Measurements from ENCODE around the gene ETV5.

DNA sequence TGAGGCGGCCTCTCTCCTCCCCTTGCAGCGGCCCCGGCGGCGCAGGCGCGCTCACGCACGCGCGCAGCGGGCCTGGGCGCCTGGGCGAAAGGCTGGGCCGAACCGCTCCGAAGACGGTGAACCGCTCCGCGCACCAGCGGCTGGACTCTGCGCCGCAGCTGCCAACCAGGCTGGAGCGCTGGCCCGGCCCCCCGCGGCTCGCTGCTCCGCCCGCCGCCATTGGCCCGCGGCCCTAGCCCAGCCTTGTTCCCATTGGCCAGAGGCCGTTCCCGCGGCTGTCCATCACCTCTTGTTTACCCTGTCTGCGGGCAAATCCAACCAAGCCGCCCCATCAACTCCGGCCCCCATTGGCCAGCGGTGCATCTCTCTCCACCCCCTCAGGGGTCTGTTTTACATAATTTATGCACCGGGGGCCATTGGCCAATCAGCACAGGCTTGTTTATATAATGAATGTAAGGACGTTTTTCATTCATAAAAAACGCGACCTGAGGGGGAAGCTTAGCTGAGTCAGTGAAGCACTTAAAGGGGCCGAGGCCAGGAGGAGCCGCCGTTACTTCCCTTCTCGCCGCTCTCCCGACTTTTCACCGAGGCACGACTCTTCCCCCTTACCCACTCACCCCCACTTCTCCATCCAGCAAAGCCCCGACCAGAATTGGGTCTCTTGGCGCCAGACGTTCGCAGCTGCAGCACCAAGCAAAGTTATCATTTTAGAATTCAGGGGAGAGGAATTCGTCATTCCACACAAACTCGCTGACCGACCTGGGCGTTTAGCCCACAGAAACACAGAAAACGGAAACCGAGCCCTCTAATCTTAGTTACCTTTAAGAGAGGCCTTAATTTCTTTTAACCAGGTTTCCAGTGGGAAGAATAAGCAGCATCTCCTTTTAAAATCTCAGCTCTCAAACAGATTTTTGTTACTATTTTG lies at the start of gene ETV5:
- TF ChIP-seq, protein P1, sequence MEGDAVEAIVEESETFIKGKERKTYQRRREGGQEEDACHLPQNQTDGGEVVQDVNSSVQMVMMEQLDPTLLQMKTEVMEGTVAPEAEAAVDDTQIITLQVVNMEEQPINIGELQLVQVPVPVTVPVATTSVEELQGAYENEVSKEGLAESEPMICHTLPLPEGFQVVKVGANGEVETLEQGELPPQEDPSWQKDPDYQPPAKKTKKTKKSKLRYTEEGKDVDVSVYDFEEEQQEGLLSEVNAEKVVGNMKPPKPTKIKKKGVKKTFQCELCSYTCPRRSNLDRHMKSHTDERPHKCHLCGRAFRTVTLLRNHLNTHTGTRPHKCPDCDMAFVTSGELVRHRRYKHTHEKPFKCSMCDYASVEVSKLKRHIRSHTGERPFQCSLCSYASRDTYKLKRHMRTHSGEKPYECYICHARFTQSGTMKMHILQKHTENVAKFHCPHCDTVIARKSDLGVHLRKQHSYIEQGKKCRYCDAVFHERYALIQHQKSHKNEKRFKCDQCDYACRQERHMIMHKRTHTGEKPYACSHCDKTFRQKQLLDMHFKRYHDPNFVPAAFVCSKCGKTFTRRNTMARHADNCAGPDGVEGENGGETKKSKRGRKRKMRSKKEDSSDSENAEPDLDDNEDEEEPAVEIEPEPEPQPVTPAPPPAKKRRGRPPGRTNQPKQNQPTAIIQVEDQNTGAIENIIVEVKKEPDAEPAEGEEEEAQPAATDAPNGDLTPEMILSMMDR (IDR thresholded peaks at IDR 0.05; ENCODE audit: poor library complexity, severe bottlenecking), result no peak
- TF ChIP-seq EP300 (conservative IDR thresholded peaks at IDR 0.05; ENCODE audit: poor library complexity, severe bottlenecking) (no peak), TAF1 (IDR thresholded peaks at IDR 0.05; ENCODE audit: low read depth) (peak; percentile 57), EZH2 (IDR thresholded peaks at IDR 0.05; ENCODE audit: borderline replicate concordance, insufficient read depth, low read length, poor library complexity, severe bottlenecking) (no peak), POLR2AphosphoS5 (IDR thresholded peaks at IDR 0.05) (peak; percentile 50), SMC3 (conservative IDR thresholded peaks at IDR 0.05; ENCODE audit: poor library complexity) (peak; percentile 9), RAD21 (conservative IDR thresholded peaks at IDR 0.05) (no peak), MXI1 (conservative IDR thresholded peaks at IDR 0.05; ENCODE audit: poor library complexity, severe bottlenecking) (peak; percentile 39)
- TF ChIP-seq, protein P2, sequence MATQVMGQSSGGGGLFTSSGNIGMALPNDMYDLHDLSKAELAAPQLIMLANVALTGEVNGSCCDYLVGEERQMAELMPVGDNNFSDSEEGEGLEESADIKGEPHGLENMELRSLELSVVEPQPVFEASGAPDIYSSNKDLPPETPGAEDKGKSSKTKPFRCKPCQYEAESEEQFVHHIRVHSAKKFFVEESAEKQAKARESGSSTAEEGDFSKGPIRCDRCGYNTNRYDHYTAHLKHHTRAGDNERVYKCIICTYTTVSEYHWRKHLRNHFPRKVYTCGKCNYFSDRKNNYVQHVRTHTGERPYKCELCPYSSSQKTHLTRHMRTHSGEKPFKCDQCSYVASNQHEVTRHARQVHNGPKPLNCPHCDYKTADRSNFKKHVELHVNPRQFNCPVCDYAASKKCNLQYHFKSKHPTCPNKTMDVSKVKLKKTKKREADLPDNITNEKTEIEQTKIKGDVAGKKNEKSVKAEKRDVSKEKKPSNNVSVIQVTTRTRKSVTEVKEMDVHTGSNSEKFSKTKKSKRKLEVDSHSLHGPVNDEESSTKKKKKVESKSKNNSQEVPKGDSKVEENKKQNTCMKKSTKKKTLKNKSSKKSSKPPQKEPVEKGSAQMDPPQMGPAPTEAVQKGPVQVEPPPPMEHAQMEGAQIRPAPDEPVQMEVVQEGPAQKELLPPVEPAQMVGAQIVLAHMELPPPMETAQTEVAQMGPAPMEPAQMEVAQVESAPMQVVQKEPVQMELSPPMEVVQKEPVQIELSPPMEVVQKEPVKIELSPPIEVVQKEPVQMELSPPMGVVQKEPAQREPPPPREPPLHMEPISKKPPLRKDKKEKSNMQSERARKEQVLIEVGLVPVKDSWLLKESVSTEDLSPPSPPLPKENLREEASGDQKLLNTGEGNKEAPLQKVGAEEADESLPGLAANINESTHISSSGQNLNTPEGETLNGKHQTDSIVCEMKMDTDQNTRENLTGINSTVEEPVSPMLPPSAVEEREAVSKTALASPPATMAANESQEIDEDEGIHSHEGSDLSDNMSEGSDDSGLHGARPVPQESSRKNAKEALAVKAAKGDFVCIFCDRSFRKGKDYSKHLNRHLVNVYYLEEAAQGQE (IDR thresholded peaks at IDR 0.05; ENCODE audit: borderline replicate concordance), result peak; percentile 17
